Thoracic aorta (tissue), 2 donors: ENCODE measurements around the gene NXPE3. TPM values are rescaled to one million over a fixed set of nuclear protein-coding genes. Genes with fewer than 3 reads are reported as not detected.
"Not testable (repeated sequence)": the region's sequence is repeated elsewhere in the genome, so short reads cannot be mapped to it uniquely, and the experiment has no call there.

Experiments
- ATAC-seq: fragments of 150-250 bp; one replicate; pipeline ENCODE4 v1.8.0; 2017; ENCODE audit warnings: low read depth; ENCODE audit not compliant: insufficient number of reproducible peaks, low FRiP score
- DNase-seq: peaks from one replicate; pipeline ENCODE4 v3.0.0-alpha.2; 2020; ENCODE audit warnings: low spot score
- H3K27ac ChIP-seq, 2 donors: fragments of 200-600 bp; sonication (generic); 1 replicate in 1 of 2; 2 replicates in 1 of 2; pipeline ENCODE4 v1.5.1; 2016; ENCODE audit warnings: mild to moderate bottlenecking in 2 of 2, moderate library complexity in 2 of 2
- H3K27me3 ChIP-seq: fragments of 200-600 bp; sonication (generic); replicated peaks from 2 replicates; pipeline ENCODE4 v1.6.0; 2016; ENCODE audit warnings: mild to moderate bottlenecking; ENCODE audit not compliant: insufficient read depth
- H3K36me3 ChIP-seq: fragments of 200-600 bp; sonication (generic); one replicate; pipeline ENCODE4 v1.5.1; 2016
- H3K4me1 ChIP-seq, 2 donors: fragments of 200-600 bp; sonication (generic); 1 replicate in 1 of 2; 2 replicates in 1 of 2; pipeline versions ENCODE4 v1.5.1 to v1.6.0; 2016; ENCODE audit warnings: low read depth in 2 of 2, mild to moderate bottlenecking in 1 of 2; ENCODE audit not compliant: control insufficient read depth in 1 of 2
- H3K4me3 ChIP-seq: fragments of 200-600 bp; sonication (generic); 2 replicates; pipeline ENCODE4 v1.5.1; 2016; ENCODE audit warnings: mild to moderate bottlenecking
- H3K9me3 ChIP-seq: fragments of 200-600 bp; sonication (generic); 2 replicates; pipeline ENCODE4 v1.5.1; 2016
- total RNA-seq, 2 donors: library from RNA; depleted of rRNA; stranded (reverse); fragments of >200 nt; gene quantifications; one replicate each; pipeline versions ENCODE4 v1.1.0 to v1.2.3, GENCODE V29; 2016
- TF ChIP-seq, protein P1 (sequence below): fragments of 200-600 bp; sonication (generic); IDR thresholded peaks from one replicate; pipeline ENCODE4 v1.5.1; 2019; ENCODE audit warnings: antibody characterized with exemption

The NXPE3 gene
- total RNA-seq, 2 donors from 2014 or later, result 15.7 to 30.7 TPM

DNA sequence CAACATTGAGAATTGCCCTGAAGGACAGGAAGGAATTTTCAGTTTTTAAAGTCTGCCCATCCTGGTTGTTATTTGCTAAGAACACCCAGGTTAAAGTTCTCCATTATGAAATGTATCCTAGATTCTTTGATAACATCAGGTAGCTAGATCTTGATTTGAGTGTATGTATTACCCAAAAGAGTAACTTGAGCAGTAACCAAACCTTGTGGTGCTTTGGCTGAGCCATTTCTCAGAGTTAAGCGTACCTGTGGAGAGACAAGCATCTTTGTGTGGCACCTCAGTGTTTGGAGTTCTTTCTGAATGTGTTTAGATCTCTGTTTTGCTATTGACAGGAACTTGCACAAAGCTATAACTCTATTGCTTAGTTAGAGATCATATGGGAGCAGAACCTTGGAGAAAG, 34.2 kb upstream of the NXPE3 start:
- H3K36me3 ChIP-seq, result no peaks in the 10 kb centered on the region
- no peaks in the 10 kb centered on the region for H3K9me3 ChIP-seq
- H3K4me3 ChIP-seq, result no peak overlapping the region
- H3K27me3 ChIP-seq, result no peaks in the 10 kb centered on the region
- H3K27ac ChIP-seq, result no peak overlapping the region
- no peak for ATAC-seq
- no peaks in the 10 kb centered on the region for H3K4me1 ChIP-seq
- TF ChIP-seq, protein P1, sequence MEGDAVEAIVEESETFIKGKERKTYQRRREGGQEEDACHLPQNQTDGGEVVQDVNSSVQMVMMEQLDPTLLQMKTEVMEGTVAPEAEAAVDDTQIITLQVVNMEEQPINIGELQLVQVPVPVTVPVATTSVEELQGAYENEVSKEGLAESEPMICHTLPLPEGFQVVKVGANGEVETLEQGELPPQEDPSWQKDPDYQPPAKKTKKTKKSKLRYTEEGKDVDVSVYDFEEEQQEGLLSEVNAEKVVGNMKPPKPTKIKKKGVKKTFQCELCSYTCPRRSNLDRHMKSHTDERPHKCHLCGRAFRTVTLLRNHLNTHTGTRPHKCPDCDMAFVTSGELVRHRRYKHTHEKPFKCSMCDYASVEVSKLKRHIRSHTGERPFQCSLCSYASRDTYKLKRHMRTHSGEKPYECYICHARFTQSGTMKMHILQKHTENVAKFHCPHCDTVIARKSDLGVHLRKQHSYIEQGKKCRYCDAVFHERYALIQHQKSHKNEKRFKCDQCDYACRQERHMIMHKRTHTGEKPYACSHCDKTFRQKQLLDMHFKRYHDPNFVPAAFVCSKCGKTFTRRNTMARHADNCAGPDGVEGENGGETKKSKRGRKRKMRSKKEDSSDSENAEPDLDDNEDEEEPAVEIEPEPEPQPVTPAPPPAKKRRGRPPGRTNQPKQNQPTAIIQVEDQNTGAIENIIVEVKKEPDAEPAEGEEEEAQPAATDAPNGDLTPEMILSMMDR, result no peak
- no peak for DNase-seq

DNA sequence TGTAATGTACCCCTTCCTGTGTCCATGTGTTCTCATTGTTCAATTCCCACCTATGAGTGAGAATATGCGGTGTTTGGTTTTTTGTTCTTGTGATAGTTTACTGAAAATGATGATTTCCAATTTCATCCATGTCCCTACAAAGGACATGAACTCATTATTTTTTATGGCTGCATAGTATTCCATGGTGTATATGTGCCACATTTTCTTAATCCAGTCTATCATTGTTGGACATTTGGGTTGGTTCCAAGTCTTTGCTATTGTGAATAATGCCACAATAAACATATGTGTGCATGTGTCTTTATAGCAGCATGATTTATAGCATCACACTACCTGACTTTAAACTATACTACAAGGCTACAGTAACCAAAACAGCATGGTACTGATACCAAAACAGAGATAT, 33.1 kb upstream of the NXPE3 start:
- not testable (repeated sequence) for DNase-seq, H3K27me3 ChIP-seq, H3K9me3 ChIP-seq, H3K4me1 ChIP-seq, H3K27ac ChIP-seq, H3K36me3 ChIP-seq, ATAC-seq, H3K4me3 ChIP-seq

DNA sequence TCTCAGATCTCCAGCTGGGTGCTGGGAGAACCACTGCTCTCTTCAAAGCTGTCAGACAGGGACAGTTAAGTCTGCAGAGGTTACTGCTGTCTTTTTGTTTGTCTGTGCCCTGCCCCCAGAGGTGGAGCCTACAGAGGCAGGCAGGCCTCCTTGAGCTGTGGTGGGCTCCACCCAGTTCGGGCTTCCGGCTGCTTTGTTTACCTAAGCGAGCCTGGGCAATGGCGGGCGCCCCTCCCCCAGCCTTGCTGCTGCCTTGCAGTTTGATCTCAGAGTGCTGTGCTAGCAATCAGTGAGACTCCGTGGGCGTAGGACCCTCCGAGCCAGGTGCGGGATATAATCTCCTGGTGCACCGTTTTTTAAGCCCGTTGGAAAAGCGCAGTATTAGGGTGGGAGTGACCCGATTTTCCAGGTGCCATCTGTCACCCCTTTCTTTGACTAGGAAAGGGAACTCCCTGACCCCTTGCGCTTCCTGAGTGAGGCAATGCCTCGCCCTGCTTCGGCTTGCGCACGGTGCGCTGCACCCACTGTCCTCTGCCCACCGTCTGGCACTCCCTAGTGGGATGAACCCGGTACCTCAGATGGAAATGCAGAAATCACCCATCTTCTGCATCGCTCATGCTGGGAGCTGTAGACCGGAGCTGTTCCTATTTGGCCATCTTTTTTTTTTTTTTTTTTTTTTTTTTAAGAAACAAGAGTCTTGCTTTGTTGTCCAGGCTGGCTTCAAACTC, 25.5 kb upstream of the NXPE3 start:
- ATAC-seq, H3K4me3 ChIP-seq, H3K27ac ChIP-seq, DNase-seq, H3K9me3 ChIP-seq, H3K4me1 ChIP-seq, H3K27me3 ChIP-seq: not testable (repeated sequence)
- peaks cover 10% of the 10 kb centered on the region for H3K36me3 ChIP-seq

DNA sequence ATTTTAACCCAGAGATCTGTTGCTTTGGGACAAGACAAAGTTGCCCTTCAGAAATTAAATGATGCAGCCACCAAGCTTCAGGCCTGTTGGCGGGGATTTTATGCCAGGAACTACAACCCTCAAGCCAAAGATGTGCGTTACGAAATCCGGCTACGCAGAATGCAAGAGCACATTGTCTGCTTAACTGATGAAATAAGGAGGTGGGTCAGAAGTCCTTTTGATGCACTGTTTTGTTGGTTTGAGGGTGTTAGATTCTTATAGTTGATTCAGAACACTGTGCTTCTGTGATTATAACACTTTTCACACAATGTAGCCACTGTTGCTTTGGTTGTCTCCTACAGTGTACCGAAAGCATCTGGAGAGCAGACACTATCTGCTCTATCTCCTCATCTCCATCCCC, 20.8 kb upstream of the NXPE3 start:
- DNase-seq (no peak), ATAC-seq (no peak)
- H3K36me3 ChIP-seq, result peaks cover 10% of the 10 kb centered on the region
- no peaks in the 10 kb centered on the region for H3K9me3 ChIP-seq
- H3K27me3 ChIP-seq, result no peaks in the 10 kb centered on the region
- TF ChIP-seq, protein P1, result no peak
- no peak overlapping the region for H3K4me3 ChIP-seq
- H3K27ac ChIP-seq, result no peak overlapping the region
- no peaks in the 10 kb centered on the region for H3K4me1 ChIP-seq

DNA sequence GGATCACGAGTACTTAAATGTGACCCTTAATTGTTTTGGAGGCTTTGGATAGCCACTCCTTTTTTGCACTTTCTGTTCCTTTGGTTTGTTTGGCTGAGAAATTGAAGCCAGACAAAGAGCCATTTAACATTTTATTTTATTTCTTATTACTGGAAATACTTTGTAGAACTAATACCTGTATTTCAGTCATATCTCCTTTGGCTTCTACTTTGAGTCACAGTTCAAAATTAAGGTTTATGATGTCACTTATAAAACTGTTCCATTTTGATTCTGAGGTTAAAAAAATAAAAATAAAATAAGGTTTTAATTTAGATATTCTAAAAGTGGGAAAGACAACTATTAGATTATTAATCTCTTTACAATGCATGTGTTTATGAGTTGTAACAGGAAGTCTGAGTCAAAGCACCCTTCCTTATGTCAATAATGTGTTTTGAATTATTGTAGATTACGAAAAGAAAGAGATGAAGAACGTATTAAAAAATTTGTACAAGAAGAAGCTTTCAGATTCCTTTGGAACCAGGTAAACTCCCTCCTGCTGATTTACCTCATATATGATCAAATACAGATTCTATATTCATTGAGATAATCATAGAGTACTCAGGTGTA, 16.9 kb upstream of the NXPE3 start:
- no peaks in the 10 kb centered on the region for H3K27me3 ChIP-seq
- H3K4me1 ChIP-seq, result no peaks in the 10 kb centered on the region
- no peaks in the 10 kb centered on the region for H3K9me3 ChIP-seq
- TF ChIP-seq, protein P1, result no peak
- H3K4me3 ChIP-seq, result no peak overlapping the region
- no peak overlapping the region for H3K27ac ChIP-seq
- H3K36me3 ChIP-seq, result peaks cover 6% of the 10 kb centered on the region
- ATAC-seq, result no peak
- no peak for DNase-seq

DNA sequence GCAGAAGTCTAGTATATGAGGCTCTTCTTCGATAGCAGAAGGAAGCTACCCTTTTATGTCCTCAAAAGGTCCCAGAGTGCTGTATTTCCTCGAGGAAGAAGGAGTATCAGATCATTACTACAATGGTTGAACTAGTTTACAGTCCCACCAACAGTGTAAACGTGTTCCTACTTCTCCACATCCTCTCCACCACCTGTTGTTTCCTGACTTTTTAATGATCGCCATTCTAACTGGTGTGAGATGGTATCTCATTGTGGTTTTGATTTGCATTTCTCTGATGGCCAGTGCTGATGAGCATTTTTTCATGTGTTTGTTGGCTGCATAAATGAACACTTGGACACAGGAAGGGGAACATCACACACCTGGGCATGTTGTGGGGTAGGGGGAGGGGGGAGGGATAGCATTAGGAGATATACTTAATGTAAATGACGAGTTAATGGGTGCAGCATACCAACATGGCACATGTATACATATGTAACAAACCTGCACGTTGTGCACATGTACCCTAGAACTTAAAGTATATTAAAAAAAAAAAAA, 1.2 kb upstream of the NXPE3 start:
- peaks cover 23 to 27% of the 10 kb centered on the region in 2 donors for H3K4me1 ChIP-seq
- ATAC-seq, H3K4me3 ChIP-seq, H3K27me3 ChIP-seq, H3K36me3 ChIP-seq, H3K9me3 ChIP-seq, DNase-seq: not testable (repeated sequence)
- H3K27ac ChIP-seq, result peak overlapping the region in 1 of 2 donors; percentile 87
